Activated T-cell treated with anti-CD3 and anti-CD28 coated beads, Interleukin-2, amount 50 U/mL, for 72 hours (primary cell): ENCODE measurements around the gene ENTREP3. TPM values are rescaled to one million over a fixed set of nuclear protein-coding genes. Genes with fewer than 3 reads are reported as not detected.
A peak's percentile ranks its signal among the peaks of the same experiment; 100 is the strongest.
"Not testable (repeated sequence)": the region's sequence is repeated elsewhere in the genome, so short reads cannot be mapped to it uniquely, and the experiment has no call there.

Experiments used
- ATAC-seq, 2 donors: fragments of 150-1000 bp; cut with Tn5 transposase; replicated peaks in 1 of 2; 2 replicates each; pipeline ENCODE4 v1.10.0; 2021; ENCODE audit warnings: moderate library complexity in 2 of 2, mild to moderate bottlenecking in 1 of 2
- DNase-seq, 2 donors: peaks; one replicate each; pipeline ENCODE4 v3.0.0; 2021 to 2022; ENCODE audit warnings: mixed read lengths in 1 of 2
- H3K27ac Mint-ChIP-seq: one replicate; pipeline ENCODE4 v1.8.0; 2022; ENCODE audit warnings: mild to moderate bottlenecking, moderate library complexity, mixed read lengths
- H3K27me3 Mint-ChIP-seq: one replicate; pipeline ENCODE4 v1.8.0; 2022; ENCODE audit warnings: low read depth, mixed read lengths
- H3K36me3 Mint-ChIP-seq, 2 donors: one replicate each; pipeline ENCODE4 v1.8.0; 2022; ENCODE audit warnings: mixed read lengths in 2 of 2, mild to moderate bottlenecking in 1 of 2; ENCODE audit not compliant: insufficient read depth in 2 of 2
- H3K4me1 Mint-ChIP-seq: one replicate; pipeline ENCODE4 v1.8.0; 2022; ENCODE audit warnings: low read depth, mixed read lengths
- H3K4me3 Mint-ChIP-seq, 2 donors: one replicate each; pipeline ENCODE4 v1.8.0; 2022; ENCODE audit warnings: mild to moderate bottlenecking in 2 of 2, mixed read lengths in 2 of 2, moderate library complexity in 2 of 2
- H3K9me3 Mint-ChIP-seq, 2 donors: one replicate each; pipeline ENCODE4 v1.8.0; 2022; ENCODE audit warnings: mixed read lengths in 2 of 2
- total RNA-seq, 2 donors: library from RNA; stranded (reverse); gene quantifications; one replicate each; pipeline ENCODE4 v1.2.3, GENCODE V29; 2022

Gene ENTREP3
- total RNA-seq, 2 donors from 2014 or later, result 30.7 to 33.8 TPM

DNA sequence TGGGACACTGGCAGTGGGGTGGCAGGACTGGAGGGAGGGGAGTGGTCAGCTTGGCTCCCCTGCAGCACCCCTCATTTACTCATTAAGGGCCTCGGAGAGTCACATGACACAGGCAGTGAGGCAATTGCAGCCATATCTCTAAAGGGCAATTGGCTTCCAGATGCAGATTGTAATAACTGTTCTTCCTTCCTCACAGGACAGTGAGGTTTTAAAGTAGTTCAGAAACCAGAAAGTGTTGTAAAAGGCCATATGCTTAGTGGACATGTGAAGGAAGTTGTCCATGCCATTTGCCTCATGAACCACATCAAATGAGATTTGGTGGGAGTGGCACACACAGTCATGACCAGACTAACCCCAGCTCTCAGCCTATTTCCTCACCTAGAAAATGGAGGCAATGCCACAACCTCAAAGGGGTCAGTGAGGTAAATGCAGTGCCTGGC is 35.7 kb downstream of the ENTREP3 start:
- Mint-ChIP-seq H3K27me3 (no peaks in the 10 kb centered on the region), H3K36me3 (no peaks in the 10 kb centered on the region), H3K4me3 (peak overlapping the region in 1 of 2 donors; percentile 75), H3K9me3 (no peaks in the 10 kb centered on the region), H3K27ac (no peak overlapping the region), H3K4me1 (peaks cover 25% of the 10 kb centered on the region)
- DNase-seq (no peak), ATAC-seq (peak; percentile 45 to 53)

DNA sequence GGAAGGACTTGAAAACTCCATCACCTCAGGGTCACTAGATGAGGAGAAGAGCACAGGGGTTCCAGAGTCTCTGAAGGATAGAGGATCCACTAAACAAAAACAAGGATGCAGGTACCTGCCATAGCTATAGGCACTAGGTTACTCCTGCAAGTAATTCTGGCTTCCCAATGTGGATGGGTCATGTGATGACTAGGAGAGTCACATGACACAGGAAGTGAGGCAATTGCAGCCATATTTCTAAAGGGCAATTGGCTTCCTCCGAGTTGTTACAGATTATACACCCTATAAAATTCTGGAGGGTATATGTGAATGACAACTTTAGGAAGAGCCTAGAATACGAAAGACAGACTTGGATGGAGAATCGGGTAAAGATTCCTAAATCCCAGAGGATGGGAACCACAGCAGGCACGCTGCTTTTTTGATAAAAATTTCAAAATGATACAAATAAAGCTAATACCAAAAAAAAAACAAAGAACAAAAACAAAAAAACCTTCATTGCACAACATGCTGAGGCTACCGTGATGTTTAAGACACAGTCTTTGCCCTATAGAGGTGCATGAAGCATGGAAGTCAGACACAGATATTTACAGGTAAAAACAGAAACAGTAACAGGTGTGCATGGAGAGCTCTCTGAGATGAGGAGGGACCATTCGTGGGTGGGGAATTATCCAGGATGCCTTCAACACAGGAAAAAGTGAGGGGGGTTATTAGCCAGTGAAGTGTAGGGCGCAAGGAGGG is 36.3 kb downstream of the ENTREP3 start:
- H3K9me3 Mint-ChIP-seq, result no peaks in the 10 kb centered on the region
- H3K36me3 Mint-ChIP-seq, result no peaks in the 10 kb centered on the region
- peak; percentile 31 to 49 for ATAC-seq
- no peaks in the 10 kb centered on the region for H3K27me3 Mint-ChIP-seq
- no peak overlapping the region for H3K27ac Mint-ChIP-seq
- H3K4me1 Mint-ChIP-seq, result peaks cover 21% of the 10 kb centered on the region
- H3K4me3 Mint-ChIP-seq, result peak overlapping the region; percentile 11 to 75
- peak in 1 of 2 donors; percentile 24 for DNase-seq

DNA sequence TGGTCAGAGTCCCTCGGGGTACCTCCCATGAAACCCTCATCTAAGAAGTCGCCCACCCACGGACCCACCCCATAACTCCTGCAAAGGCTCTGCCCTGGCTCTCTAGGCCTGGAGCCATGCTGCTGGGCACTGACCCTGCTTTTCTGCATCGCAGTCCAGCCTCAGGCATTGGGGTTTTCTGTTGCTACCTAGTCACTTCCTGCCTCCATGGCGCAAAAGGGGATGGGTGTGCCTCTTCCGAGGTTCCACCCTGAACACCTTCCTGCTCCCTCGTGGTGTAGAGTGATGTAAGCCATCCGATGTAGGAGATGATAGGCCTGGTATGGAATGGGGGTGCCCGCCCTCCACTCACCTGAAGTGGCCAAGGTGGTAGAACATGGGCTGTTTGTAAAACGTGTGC is 40.6 kb downstream of the ENTREP3 start:
- ATAC-seq, result peak in 1 of 2 donors; percentile 14
- H3K4me3 Mint-ChIP-seq, H3K9me3 Mint-ChIP-seq, H3K27ac Mint-ChIP-seq, H3K27me3 Mint-ChIP-seq, H3K36me3 Mint-ChIP-seq, DNase-seq: not testable (repeated sequence)
- peaks cover 22% of the 10 kb centered on the region for H3K4me1 Mint-ChIP-seq

DNA sequence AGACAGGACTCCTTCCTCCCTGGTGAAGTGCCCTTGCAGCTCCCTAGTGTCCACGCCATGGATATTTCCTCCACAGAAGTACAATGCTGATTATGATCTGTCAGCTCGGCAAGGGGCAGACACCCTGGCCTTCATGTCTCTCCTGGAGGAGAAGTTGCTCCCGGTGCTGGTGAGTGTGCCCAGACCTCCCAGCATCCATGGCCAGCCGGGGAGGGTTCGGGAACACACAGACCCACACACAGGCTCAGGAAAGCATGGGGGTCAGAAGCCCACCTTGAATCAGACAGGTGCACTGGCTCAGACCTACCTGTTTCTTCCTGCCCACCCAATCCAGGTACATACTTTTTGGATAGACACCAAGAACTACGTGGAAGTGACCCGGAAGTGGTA is 43.2 kb downstream of the ENTREP3 start:
- H3K4me3 Mint-ChIP-seq, ATAC-seq, H3K36me3 Mint-ChIP-seq, H3K9me3 Mint-ChIP-seq, H3K27me3 Mint-ChIP-seq, H3K27ac Mint-ChIP-seq, DNase-seq: not testable (repeated sequence)
- H3K4me1 Mint-ChIP-seq, result peaks cover 30% of the 10 kb centered on the region

DNA sequence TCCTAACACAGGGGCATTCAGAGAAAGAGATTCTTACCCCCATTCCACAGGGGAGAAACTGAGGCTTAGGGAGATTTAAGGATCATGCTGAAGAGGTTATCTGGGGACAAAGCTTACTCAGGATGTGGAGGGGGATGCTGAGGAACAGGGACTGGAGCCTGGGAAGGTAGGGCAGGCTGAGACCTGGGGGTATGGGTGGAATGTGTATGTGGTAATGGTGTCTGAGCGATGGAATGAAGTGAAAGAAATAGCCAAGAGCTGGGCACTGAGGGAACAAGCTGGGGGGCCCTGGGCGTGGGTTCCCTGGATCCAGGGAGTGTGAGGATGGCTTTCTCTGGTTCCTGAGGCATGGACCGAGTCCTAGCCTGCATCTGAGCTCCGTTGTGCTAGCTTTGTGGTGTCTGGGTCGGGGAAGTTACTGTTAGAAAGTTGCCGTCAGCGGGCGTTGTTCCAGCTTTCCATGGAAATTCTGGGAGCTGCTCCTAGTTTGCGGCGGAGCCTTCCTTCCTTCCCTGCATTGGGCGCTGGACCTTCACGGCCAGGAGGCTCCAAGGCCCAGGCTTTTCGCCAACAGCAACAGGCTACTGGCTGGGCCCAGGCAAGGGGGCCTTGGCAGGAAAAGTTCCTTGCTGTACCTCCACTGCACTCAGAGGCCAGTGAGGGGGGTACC is 43.8 kb downstream of the ENTREP3 start:
- H3K36me3 Mint-ChIP-seq, DNase-seq, ATAC-seq, H3K27me3 Mint-ChIP-seq, H3K27ac Mint-ChIP-seq, H3K9me3 Mint-ChIP-seq, H3K4me3 Mint-ChIP-seq: not testable (repeated sequence)
- peaks cover 35% of the 10 kb centered on the region for H3K4me1 Mint-ChIP-seq

DNA sequence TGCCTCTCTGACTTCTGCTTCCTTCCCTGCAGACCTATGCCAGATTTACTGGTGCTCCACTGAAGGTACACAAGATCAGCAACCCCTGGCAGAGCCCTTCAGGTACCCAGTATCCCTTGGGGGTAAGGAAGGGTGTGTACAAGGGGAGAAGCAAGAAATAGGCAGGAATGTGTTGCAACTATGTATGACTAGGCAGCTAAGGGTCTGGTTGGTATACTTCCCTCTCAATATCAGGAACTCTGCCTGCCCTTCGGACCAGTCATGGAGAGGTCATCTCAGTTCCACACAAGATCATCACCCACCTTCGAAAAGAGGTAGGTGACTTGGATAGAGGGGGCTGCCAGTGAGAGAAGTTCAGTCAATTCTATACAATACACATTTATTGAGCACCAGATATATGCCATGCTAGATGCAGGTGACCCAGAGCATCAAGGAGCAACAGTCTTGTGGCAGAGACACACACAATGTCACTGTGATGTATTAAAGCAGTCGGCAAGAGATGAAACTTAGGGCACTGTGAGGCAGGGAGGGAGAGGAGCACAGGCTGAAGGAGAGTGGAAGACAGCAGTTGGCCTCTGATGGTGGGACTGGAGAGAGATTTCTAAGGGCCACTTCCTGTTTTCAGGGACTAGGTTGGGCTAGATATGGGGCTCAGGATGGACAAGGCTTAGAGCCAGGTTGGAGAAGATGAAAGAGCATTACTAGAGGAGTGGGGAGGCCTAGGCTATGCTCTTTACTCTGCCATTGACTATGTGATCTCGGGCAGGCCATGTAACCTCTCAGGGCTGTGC is 44.8 kb downstream of the ENTREP3 start:
- Mint-ChIP-seq H3K27me3 (no peaks in the 10 kb centered on the region), H3K9me3 (no peaks in the 10 kb centered on the region), H3K36me3 (peaks cover 0 to 2% of the 10 kb centered on the region in 2 donors), H3K4me1 (peaks cover 39% of the 10 kb centered on the region), H3K27ac (no peak overlapping the region), H3K4me3 (peak overlapping the region; percentile 39 to 98)
- ATAC-seq (no peak), DNase-seq (no peak)

DNA sequence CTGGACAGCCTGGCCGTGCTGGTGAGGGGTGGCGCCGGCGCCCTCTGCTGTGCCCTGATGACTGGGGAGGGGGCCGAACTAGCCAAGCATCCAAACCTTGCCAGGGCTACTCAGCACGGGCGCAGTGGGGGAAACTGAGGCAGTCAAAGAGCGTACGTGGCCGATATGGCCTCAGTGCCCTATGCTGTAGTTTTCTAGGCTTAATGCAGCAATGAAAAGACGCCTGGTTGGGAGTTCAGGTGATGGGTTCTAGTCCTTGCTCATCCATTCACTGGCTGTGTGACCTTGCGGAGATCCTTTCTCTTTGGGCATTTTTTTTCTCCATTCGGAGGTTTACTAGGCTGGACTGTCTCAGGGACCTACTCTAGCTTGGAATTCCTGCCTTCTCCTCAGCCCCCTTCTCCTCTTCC is 46.0 kb downstream of the ENTREP3 start:
- H3K27me3 Mint-ChIP-seq, result no peaks in the 10 kb centered on the region
- H3K4me1 Mint-ChIP-seq, result peaks cover 39% of the 10 kb centered on the region

DNA sequence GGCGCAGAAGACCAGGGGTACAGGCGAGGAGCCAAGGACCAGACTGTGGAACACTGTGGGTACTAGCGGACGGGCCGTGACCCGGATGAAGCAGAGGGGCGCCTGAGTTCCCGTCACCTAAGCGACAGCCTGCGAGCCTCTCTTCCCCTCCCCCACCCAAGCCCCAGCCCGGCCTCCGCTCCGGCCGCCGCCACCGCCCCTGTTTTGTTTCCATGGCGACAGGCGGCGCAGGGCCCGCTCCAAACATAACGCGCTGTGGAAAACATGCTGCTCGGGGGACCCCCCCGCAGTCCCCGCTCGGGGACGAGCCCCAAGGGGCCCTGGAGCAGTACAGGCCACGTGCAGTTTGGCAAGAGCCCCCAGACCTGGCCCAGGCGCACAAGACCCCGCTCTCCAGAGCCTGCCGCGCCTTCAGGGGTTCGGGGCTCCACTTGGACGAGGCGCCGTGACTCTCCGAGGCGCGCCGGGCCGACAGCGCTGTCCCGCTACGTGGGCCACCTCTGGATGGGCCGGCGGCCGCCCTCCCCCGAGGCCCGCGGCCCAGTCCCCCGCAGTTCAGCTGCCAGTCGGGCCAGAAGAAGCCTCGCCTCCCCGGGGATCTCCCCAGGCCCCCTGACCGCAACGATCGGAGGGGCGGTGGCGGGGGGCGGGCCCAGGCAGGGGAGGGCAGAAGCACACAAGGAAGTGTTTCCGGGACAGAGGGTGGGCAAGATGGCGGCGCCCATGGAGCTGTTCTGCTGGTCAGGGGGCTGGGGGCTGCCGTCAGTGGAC is 46.6 kb downstream of the ENTREP3 start, which contains the start of gene MTX1:
Gene MTX1, plus strand, starts transcription at position 155 of the 771 bp plus-strand sequence. Its CDS starts 110 bp downstream, at position 265.
- Mint-ChIP-seq H3K4me3 (peak within 1 kb of the TSS; percentile 96 to 98), H3K4me1 (peaks cover 39% of the 10 kb centered on the region), H3K36me3 (peaks cover 0 to 2% of the 10 kb centered on the region in 2 donors), H3K27me3 (no peaks in the 10 kb centered on the region), H3K27ac (peak within 1 kb of the TSS; percentile 89), H3K9me3 (no peaks in the 10 kb centered on the region)
- peak; percentile 88 to 89 for ATAC-seq
- peak; percentile 90 to 91 for DNase-seq

More for the DNA sequence above, 46.0 kb downstream of the ENTREP3 start:
- DNase-seq (no peak), ATAC-seq (no peak)
- H3K27ac Mint-ChIP-seq, result peak overlapping the region; percentile 89
- peaks cover 0 to 2% of the 10 kb centered on the region in 2 donors for H3K36me3 Mint-ChIP-seq
- no peaks in the 10 kb centered on the region for H3K9me3 Mint-ChIP-seq
- H3K4me3 Mint-ChIP-seq, result peak overlapping the region; percentile 96 to 98

DNA sequence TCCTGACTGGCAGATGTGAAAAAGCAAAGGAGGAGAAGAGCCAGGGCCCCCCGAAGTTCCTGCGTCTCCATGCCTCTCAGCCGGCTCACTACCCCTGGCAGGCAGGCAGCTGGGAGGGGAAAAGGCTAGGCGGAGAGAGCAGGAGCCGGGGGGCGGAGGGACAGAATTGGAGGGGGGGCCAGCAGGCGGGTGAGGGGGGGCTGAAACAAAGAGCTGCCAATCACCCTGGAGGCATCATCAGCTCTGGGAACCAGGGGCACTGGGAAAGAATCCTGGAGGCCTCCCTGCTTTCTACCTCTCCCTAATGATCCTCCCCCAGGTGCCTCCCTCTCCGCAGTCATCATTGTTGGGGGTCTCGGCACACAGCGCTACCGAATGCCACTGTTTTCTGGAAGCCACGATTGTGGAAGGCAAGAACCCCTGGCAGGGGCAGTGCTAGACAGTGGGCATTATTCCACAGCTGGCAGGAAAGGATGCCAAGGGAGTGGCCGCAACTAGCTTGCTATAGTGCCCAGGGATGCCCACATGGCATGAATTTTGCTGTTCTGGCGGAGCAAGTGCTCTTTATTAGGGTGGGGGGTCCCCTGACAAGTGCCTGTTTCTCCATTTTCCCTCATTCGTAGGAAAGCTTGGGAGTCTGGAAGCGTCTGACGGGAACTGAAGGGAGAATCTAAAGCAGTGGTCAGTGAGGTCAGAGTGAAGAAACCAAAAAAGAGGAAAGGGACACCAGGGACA is 47.3 kb downstream of the ENTREP3 start, which contains the start of gene THBS3:
Gene THBS3, minus strand, starts transcription at position 92 of the 735 bp plus-strand sequence. Its CDS starts 21 bp downstream, at position 71.
- H3K9me3 Mint-ChIP-seq, result no peaks in the 10 kb centered on the region
- peak within 1 kb of the TSS; percentile 96 to 98 for H3K4me3 Mint-ChIP-seq
- DNase-seq (no peak), ATAC-seq (no peak)
- H3K36me3 Mint-ChIP-seq, result peaks cover 0 to 2% of the 10 kb centered on the region in 2 donors
- H3K27ac Mint-ChIP-seq, result peak within 1 kb of the TSS; percentile 67
- peaks cover 39% of the 10 kb centered on the region for H3K4me1 Mint-ChIP-seq
- H3K27me3 Mint-ChIP-seq, result no peaks in the 10 kb centered on the region

DNA sequence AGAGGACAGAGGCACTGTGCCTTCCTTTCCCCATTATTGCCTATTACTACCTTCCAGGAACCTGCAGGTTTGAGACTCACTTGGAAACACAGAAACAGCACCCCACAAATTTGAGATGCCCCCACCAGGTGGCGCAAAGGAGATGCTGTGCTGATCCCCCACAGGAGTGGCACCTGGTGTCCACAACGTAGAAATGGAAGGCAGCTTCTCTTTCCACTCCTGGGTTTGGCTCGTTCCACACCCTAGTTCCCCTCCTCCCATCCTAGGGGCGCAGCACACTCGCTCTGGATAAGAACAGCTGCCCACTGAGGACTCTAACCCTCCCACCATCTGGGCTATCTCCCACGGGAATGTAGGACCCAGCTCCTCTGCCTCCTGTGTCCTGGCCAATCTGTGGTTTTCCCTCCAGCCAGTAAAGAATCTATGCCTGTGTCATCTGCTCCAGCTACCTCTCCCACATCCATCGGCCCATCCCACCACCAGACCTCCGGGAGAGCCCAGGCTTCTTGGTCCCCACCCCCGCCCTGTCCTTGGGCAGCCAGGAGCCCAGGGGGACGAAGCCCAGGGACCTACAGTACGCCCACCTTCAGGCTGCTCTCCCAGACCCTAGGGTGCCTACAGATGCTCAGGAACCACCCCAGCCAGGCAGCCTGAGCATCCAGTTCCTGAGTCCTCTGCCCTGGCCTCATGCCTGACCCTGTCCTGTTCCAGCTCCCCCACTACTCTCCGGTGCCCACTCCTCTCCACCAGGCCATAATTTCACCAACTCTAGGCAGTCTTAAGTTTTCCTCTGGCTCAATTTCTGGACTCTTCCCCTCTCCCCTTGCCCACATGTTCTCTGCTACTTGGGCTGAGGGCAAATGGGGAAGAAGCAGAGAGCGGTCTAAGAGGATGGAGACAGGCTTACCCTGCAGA is 48.1 kb downstream of the ENTREP3 start:
- DNase-seq (peak; percentile 89 to 91), ATAC-seq (peak; percentile 42 to 50)
- Mint-ChIP-seq H3K36me3 (peaks cover 0 to 2% of the 10 kb centered on the region in 2 donors), H3K4me1 (peaks cover 39% of the 10 kb centered on the region), H3K27me3 (no peaks in the 10 kb centered on the region), H3K9me3 (no peaks in the 10 kb centered on the region), H3K4me3 (peak overlapping the region; percentile 45 to 66), H3K27ac (no peak overlapping the region)

DNA sequence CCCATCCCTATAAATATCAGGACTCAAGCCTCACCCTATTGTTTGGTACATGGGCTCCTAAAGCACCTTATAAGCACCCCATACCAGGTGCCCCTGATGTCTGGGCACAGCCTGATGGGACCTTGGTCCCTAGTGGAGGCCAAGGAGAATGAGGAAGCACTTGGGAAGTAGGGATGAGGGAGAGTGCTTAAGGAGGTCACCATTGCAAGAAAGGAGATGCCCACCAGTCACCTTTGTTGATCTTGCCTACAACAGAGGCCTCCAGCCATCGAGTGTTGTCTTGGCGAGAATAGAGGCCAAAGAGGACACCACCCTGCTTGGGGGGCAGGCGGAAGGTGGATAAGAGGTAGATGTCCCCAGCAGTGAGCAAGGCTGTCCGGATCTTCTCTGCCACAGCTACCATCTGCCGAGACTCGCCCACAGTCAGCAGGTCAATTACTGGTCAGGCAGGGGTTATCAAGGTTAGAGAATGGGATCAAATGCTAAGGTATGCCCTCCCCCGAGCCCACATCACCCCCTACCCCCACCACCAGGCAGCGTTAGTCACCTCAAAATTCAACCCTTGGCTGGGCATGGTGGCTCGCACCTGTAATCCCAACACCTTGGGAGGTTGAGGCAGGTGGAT is 49.2 kb downstream of the ENTREP3 start:
- H3K27me3 Mint-ChIP-seq, result no peaks in the 10 kb centered on the region
- DNase-seq (no peak), ATAC-seq (no peak)
- H3K4me3 Mint-ChIP-seq, result no peak overlapping the region
- no peaks in the 10 kb centered on the region for H3K9me3 Mint-ChIP-seq
- H3K36me3 Mint-ChIP-seq, result peaks cover 0 to 2% of the 10 kb centered on the region in 2 donors
- peaks cover 39% of the 10 kb centered on the region for H3K4me1 Mint-ChIP-seq
- H3K27ac Mint-ChIP-seq, result no peak overlapping the region
